Measurements from ENCODE around the gene TESK1.

TESK1 gene

DNA sequence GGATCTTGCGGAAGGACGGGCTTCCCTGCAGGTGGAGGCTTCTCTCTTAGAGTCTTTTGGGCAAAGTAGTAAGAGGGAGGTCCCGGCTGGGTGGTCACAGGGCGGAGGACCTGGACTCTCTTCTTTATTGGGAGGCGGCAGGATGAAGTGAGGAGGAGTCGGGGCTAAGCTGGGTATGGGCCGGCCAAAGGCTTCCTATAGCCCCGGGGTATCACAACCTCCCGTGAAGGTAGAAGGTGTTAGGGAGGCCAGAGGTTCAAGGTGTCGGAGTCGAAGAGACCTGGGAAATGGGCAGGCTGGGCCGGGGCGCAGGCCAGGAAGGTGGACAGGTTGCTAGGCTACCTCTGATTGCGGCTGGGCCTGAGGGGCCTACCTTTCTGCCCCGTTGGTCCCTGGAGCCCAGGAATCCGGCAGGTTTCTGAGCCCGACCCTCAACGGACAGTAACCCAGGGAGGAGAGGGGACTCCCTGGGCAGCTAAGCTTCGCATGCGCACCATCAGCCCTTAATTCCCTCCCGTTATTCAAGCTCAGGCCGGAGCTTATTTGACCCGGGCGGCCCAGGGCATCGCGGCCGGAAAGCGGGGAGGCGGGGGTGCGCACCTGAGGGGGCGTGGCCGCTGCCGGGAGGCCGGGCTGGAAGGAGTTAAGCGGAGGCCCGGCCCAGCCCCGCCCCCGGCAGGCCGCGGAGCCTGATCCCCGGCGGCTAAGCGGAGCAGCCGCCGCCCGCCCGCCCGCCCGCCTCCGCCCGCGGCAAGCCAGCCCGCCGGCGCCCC is at the start of gene TESK1:
Gene TESK1 (plus strand): TSS at position 685 of the 773 bp plus-strand sequence. CDS start 358 bp downstream, outside the sequence.
- TF ChIP-seq ZFX (IDR thresholded peaks at IDR 0.05; ENCODE audit: borderline replicate concordance): no peak
- TF ChIP-seq, protein P1, sequence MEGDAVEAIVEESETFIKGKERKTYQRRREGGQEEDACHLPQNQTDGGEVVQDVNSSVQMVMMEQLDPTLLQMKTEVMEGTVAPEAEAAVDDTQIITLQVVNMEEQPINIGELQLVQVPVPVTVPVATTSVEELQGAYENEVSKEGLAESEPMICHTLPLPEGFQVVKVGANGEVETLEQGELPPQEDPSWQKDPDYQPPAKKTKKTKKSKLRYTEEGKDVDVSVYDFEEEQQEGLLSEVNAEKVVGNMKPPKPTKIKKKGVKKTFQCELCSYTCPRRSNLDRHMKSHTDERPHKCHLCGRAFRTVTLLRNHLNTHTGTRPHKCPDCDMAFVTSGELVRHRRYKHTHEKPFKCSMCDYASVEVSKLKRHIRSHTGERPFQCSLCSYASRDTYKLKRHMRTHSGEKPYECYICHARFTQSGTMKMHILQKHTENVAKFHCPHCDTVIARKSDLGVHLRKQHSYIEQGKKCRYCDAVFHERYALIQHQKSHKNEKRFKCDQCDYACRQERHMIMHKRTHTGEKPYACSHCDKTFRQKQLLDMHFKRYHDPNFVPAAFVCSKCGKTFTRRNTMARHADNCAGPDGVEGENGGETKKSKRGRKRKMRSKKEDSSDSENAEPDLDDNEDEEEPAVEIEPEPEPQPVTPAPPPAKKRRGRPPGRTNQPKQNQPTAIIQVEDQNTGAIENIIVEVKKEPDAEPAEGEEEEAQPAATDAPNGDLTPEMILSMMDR (IDR thresholded peaks at IDR 0.05): no peak
- peak within 1 kb of the TSS; percentile 91 for H3K27ac ChIP-seq

- no peak overlapping the region for H3K27ac ChIP-seq
- TF ChIP-seq ZFX (IDR thresholded peaks at IDR 0.05; ENCODE audit: borderline replicate concordance): no peak
- TF ChIP-seq, protein P1 (IDR thresholded peaks at IDR 0.05): no peak
These were observed 49.2 kb upstream of the TESK1 start for GRCh38 chr9:35555881-35556280.

DNA sequence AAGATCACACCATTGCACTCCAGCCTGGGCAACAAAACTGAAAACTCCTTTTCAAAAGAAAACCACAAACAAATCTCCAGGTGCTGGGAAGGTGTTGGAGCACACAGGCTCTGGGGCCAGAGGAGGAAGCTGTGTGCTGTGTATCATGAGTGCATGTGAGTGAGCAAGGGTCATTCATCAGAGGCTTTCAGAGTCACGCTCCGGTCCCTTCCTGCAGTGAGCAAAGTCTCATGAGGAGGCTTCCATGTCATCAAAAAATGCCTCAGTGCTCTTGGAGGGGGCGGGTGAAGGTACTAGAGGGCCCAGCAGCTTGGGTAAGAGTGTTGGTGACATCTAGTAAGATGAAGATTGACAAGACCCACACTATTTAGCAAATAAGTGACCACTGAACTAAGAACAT is 48.3 kb upstream of the TESK1 start:
- TF ChIP-seq, protein P1 (IDR thresholded peaks at IDR 0.05): no peak
- no peak overlapping the region for H3K27ac ChIP-seq

DNA sequence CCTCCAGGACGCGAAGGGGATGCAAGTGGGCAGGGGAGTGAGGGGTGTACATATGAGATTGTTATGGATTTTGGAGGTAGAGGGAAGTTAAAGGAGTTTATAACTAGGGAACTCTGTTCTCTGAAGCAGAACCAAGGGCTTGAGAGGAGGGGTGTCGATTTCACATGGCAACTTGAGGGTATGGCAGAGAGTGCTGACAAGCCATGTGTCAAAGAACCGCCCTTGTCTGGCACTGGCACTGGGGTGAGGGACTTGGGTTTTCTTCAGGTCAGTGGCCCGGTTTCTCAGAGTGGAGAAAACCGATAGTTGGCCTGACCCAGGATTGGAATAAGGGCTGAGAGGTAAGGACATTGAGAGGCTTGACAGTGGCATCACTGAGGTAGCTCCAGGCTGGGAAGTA is 47.7 kb upstream of the TESK1 start:
- H3K27ac ChIP-seq: no peak overlapping the region
- no peak for TF ChIP-seq ZFX (IDR thresholded peaks at IDR 0.05; ENCODE audit: borderline replicate concordance)
- TF ChIP-seq, protein P1 (IDR thresholded peaks at IDR 0.05): no peak

DNA sequence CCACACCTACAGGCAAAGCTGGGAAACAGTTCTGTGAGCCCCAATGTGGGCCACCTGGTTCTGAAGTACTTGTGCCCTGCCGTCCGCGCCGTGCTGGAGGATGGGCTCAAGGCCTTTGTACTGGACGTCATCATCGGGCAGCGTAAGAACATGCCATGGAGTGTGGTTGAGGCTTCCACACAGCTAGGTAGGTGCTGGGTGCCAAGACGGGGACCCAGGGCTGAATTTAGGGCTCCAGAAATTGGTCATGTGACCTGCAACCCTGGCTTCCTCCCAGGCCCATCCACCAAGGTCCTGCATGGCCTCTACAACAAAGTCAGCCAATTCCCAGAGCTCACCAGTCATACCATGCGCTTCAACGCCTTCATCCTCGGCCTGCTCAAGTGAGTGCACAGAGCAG is 46.9 kb upstream of the TESK1 start:
- TF ChIP-seq, protein P1 (IDR thresholded peaks at IDR 0.05): no peak
- TF ChIP-seq ZFX (IDR thresholded peaks at IDR 0.05; ENCODE audit: borderline replicate concordance): no peak
- no peak overlapping the region for H3K27ac ChIP-seq

- no peak overlapping the region for H3K27ac ChIP-seq
- no peak for TF ChIP-seq ZFX (IDR thresholded peaks at IDR 0.05; ENCODE audit: borderline replicate concordance)
- TF ChIP-seq, protein P1 (IDR thresholded peaks at IDR 0.05): no peak
These were observed 45.1 kb upstream of the TESK1 start for GRCh38 chr9:35559792-35560530.

All from 22Rv1 (cell line).